GM21529 (cell line): ENCODE measurements around the gene LPIN1.
"Not testable (repeated sequence)": the region's sequence is repeated elsewhere in the genome, so short reads cannot be mapped to it uniquely, and the experiment has no call there.

Experiments
- ATAC-seq: cut with Tn5 transposase; IDR thresholded peaks from one replicate; pipeline ENCODE4 v1.9.1; 2021; ENCODE audit not compliant: unreplicated experiment

Gene LPIN1

DNA sequence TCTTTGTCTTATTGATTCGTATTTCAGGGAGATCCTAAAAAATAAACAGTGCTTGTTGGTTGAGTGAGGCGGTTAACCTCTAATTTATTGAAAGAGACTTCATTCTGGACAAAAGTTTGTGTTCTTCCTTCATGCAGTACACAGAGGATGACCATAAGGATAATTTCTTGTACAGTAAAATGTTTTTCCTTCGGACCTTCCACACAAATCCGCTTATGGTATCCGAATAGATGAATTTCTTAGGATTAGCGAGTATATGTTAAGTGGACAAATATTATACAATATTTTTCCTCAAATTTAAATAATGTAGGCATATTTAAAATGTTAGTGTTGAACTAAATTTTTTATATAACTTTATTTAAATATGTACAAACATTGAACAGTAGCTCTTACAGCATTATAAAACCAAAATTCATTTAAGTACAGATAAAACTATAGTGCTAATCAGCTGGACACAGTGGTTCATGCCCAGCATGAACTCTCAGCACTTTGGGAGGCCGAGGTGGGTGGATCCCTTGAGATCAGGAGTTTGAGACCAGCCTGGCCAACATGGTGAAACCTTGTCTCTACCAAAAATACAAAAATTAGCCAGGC, 84.4 kb downstream of the LPIN1 start:
- ATAC-seq, result no peak

DNA sequence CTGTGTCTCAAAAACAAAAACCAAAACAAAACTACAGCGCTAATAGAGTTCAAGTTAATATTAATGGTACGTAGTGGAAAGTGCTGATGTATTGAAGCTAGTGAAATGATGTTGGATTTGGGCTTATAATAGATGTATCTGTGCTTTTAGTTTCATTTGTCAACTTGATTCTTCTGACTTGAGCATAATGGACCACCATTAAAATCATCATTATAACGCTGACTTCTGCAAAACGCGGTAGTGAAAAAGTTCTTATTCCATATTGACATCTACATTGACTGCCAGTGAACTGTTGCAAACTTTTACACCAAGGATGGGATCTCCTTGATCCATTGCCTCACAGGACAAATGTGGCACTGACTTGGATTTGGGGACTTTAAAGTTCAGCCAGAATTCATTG, 85.0 kb downstream of the LPIN1 start:
- ATAC-seq, result no peak

DNA sequence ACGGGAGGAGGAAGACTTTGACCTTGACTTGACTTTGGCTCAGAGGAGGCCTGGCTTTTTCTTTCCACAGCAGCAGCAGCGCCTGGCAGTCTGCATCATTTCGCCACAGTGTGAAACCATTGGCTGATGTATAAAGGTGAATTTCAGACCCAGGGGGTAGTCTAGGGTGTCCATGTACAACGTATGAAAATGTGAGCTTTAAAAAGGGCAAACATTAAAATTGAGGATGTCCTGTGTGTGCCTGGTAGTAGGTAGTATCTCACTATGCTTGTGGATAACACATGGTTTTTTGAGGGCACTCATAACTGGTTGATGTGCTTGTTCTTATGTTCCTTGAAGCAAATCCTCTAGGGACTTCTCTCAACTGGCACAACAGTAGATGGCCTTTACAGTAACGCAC, 86.1 kb downstream of the LPIN1 start:
- no peak for ATAC-seq

DNA sequence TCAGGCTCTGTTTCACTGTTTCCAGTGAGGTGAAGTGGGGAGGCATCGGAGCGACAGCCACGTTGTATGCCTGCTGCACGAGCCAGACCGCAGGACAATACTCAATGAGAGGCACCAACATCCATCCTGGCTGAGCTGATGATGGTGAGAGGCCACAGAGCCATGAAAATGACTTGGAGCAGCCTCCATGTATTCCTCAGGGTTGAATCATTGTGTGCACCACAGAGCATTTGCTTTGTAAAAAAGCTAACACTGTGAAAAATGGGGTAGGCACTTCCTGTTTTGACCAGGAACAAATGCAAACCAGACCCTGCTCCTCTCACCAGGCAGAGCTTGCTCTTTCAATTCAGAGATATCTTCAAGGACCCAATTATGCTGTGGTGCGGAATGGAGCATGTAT, 87.2 kb downstream of the LPIN1 start:
- no peak for ATAC-seq

DNA sequence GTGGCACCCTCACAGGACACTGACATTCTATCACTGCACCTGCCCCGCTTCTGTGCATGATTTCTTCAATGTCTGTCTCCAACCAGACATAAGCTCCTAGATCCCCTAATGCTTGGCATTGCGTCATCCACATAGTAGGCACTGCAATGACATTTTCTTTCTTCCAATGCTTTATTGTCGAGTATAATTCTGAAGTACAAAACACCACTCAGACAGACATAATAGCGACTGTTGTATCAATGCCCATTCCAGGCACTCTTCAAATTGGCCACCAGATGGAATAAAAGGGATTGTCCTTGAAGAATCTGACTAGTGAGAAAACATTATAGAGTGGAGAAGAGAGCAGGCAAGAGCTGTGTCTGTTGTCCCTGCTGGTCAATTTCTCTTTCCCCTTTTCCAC, 89.0 kb downstream of the LPIN1 start:
- ATAC-seq, result no peak

DNA sequence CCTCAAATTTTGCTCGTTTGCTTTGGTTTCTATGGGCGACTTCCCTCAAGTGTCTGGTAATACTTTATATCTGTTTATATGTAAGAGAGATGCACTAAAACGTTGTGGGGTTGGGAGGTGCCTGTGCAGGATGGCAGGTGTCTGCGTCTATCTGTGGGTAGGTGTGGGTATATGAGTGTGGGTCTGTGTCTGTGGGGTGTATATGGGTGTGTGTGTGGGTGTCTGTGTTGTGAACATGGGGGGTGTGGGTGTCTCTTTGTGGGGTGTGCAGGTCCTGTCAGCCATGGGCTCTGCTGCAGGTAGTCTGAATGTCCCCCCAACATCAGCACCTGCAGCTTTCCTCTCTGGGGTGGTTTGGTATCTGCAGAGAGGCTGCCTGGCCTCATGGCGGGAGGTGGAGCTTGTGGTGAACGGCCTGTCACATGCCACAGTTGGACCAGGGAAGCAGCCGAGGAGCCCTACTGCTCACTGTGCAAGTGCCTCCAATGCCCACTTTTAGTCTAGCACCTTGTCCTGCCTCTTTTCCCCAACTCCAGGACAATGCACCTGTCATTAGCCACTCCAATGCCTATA, 90.3 kb downstream of the LPIN1 start:
- ATAC-seq, result no peak

DNA sequence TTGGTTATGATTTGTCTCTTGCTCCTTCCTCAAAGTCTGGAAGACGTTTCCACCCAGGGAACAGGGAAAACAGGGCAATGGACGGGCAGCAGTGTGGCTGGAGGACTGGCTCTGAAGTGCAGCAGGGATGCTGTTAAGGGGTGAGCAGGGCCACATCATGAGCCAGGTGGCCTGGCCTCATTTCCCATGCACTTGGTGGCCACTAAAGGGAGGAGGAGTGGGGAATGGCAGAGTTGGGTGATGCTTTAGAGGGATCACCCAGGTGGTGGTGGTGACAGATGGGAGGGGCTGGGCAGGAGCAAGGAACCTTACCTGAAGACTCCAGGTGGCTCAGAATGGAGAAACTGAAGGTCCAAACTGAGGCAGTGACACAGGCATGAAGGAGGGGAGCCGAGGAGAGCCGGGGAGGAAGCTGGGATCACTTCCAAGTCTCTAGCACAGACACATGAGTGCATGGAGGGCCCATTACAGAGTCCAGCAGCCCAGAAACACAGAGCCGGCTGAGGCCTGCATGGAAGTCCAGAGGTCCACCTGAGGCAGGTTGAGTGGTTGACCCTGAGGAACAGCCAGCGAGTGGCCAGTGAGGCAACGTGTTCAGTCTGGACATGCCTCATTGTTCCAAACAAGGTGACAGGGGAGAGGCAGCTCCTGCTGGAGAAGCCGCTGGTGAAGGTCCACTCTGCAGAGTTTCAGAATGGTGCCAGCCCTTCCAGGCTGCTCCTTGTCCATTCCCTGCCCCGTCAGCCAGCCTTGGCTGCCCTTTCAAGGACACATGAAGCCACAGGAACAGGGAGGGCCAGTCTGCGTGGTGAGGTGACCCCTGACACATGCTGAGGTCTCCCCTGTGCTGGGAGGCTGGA, 91.7 kb downstream of the LPIN1 start:
- ATAC-seq, result no peak

DNA sequence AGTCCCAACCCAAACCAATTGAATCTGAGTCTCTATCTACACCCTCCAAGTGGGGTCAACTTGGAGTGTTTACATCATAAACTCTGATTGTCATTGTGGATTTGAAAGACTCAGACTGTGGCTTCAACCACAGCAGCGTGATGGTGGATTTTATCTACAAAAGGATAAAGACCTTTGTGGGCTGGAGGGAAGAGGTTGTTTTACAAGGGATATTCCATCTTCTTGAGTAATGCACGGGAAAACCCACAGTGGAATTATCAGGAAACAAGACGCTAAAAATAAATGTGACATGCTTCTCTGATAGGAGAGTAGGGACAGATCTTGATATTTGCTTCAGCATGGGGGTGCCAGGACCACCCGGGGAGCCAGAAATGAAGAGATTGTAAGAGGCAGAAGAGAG, 93.5 kb downstream of the LPIN1 start:
- no peak for ATAC-seq

DNA sequence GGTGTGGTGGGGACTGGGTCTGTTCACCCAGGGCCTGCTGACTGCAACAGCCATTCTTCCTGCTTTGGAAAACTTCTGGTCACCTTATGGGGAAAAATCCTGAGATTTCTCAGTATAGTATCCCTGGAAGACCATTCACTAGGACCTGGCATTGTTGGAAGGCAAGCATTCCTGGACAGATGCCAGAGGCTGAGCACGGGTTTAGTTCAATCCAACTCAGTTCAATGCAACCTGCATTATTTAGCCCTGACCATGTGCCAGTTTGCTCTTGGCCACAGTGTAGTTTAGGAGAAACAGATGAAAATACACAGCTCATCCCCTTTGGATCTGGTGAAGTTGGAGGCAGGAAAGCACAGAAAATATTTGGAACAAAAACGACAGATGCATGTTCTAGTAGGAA, 95.9 kb downstream of the LPIN1 start:
- no peak for ATAC-seq

DNA sequence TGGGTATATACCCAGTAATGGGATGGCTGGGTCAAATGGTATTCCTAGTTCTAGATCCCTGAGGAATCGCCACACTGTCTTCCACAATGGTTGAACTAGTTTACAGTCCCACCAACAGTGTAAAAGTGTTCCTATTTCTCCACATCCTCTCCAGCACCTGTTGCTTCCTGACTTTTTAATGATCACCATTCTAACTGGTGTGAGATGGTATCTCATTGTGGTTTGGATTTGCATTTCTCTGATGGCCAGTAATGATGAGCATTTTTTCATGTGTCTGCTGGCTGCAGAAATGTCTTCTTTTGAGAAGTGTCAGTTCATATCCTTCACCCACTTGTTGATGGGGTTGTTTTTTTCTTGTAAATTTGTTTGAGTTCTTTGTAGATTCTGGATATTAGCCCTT, 98.4 kb downstream of the LPIN1 start:
- ATAC-seq, result not testable (repeated sequence)

DNA sequence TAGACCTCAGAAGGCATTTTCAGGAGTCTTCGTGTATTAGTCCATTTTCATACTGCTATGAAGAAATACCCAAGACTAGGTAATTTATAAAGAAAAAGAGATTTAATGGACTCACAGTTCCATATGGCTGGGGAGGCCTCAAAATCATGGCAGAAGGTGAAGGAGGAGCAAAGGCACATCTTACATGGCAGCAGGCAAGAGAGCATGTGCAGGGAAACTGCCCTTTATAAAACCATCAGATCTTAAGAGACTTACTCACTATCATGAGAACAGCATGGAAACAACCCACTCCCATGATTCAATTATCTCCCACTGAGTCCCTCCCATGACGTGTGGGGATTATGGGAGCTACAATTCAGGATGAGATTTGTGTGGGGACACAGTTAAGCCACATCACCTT, 101.5 kb downstream of the LPIN1 start:
- not testable (repeated sequence) for ATAC-seq

DNA sequence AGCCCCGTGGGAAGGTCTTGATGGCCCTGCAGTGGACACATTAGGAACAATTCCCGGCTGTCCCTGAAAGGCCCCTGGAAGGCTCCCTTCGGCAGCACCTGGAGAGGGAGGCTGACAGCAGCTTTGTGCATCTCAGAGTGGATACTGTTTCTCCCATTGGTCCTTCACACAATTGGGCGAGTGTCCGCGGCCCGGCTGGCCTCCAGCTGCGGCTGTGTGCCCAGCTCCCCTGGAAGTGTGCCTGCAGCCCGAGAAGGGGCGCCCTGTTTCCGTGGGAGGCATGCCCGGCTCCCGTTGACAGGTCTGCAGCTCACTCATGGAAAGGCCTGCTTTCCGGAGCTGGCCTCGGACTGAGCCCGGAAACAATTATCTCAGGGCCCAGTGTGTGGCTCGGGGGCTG, 103.7 kb downstream of the LPIN1 start:
- ATAC-seq, result no peak

DNA sequence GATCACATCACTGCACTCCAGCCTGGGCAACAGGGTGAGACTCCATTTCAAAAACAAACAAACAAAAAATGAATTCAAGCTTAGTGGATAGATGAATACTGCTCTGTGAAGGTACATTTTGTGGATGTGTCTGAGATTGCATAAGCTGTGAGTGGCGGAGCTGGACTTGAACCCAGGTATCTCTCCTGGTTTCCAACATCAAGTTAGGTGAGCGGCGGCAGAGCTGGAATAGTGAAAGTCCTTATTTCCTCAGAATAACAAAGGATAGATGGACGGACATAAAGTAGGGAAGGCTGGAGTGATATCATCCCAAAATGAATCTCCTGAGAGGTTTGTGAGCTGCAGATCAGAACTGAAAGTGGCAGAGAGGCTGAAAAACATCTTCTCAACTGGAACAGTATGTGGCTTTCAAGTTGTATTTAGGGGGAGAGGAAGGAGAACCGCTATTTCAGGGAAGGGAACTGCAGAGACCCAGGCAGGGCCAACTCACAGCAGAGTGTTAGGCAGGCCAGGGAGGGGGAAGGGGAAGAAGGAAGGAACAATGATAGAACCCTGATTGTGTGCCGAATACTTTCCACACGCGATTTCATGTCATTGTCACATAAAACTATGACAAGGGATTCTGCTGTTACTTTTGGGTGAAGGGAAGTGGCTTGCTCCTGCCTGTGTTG, 106.2 kb downstream of the LPIN1 start:
- ATAC-seq, result no peak

DNA sequence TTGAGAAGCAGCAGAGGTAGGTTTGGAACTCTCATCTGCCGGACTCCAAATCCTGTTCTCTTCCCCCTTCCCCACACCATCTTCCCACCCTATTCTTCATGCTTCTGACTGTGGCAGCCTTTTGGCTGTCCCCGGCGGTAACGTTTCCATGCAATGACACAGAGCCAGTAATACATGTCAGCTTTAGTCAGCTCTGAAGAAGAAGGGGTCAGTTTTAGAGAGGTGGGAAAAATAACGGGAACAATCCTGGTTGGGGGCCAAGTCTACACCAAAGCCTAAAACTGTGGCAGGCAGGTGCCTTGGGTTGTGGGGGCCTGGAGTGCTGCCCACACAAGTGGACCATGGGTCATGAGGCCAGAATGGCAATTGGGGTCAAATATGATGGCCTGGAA, 106.8 kb downstream of the LPIN1 start:
- ATAC-seq, result no peak

DNA sequence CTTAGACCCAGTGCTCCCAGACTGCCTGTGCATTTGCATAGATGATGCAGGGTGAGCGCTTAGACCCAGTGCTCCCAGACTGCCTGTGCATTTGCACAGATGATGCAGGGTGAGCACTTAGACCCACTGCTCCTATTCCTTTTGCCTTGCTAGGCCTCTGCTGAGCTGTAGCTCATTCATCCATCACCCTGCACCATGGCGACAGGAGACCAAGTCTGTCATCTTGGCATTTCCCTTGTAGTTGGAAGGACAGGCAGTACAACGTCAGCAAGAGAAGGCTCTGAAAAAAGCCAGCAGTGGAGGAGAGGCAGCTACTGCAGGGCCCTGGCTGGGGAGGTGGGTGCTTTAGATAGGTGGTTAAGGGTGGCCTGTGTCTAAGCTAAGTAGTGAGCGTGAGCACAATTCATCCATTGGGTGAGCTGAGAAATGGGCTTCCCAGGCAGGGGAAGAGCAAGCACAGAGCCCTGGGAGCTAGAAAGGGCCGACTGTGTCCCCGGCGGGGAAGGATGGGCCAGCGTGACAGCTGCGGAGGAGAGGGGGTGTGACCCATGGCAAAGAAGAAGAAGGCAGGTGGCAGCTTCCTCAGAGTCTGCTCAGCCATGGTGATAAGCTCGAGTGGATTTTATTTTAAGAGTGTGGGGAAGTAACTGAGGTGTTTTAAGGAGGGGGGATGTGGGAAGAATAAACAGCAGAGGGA, 108.8 kb downstream of the LPIN1 start:
- no peak for ATAC-seq

DNA sequence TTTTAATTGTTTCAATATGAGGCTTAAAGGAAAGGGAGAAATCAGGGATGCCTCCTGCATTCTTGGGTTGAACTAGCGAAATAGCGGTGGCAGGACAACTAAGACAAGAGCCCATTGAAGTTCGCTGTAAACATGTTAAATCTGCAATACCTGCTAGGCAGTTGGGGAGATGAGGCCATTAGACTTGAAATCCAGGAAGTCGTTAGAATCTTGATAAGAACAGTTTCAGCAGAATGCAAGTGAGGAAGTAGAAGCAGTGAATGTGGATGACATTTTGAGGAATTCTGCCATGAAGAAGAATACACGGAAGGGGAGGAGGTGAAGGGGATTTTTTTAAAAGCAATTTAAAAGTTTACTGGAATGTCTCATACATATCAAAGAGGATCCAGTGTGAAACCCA, 109.7 kb downstream of the LPIN1 start:
- no peak for ATAC-seq

DNA sequence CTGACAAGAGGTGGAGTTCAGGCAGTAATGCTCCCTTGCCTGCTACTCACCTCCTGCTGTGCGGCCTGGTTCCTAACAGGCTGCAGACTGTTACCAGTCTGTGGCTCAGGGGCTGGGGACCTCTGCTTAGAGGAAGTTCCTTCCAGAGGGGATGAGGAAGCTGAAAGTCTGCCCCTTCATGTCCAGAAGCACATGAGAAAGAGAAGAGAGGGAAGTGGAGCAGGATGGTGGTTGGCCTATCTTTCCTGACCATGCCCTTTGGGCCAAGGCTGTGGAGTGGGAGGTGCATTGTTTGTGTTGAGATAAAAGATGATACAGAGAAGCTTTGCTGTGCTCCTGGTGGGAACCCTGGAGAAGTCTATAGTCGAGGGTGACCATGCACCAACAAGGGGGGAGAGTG, 112.5 kb downstream of the LPIN1 start:
- no peak for ATAC-seq

DNA sequence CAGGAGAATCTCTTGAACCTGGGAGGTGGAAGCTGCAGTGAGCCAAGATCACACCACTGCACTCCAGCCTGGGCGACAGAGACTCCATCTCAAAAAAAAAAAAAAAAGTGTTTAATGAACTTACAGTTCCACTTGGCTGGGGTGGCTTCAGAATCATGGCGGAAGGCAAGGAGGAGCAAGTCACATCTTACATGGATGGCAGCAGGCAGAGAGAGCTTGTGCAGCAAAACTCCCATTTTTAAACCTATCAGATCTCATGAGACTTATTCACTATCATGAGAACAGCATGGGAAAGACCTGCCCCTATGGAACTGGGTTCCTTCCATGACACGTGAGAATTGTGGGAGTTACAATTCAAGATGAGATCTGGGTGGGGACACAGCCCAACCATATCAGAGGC, 113.5 kb downstream of the LPIN1 start:
- not testable (repeated sequence) for ATAC-seq

DNA sequence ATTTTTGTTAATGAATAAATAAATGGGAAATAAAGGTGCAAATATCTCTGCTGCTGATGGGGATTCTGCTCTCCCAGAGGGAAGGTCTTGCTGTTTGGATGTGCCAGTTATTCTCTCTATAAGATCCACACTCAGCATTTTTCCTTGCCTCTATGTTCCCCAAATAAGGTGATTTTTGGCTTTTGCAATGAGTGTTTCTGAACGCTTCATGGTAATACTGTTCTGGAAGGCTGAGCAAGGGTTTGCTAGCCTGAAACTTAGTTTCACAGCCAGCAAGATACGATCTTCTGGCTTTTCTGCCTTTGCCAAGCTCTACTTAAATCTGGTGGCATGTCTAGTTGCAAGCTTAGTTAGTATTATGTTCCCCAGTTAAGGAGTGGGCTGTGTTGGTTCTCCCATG, 114.6 kb downstream of the LPIN1 start:
- ATAC-seq, result peak; percentile 32

DNA sequence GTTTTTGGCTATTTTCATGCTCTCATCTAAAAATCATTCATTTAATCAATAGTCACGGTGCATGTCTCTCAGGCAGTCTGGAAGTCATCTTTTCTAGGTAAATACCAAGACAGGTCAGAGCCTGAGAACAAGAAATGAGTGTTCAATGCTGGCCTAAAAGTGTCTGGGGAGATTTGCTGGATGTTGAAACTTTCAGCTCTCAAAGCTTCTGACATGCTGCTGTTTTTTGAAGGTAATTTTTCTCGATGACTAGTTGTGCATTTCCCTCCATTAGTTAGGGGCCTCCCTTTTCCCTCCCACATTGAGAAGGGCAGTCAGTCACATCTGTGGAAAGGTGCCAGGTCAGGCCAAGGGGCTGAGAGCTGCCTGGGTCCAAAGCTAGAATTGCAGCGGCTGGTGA, 115.6 kb downstream of the LPIN1 start:
- ATAC-seq, result peak; percentile 39

DNA sequence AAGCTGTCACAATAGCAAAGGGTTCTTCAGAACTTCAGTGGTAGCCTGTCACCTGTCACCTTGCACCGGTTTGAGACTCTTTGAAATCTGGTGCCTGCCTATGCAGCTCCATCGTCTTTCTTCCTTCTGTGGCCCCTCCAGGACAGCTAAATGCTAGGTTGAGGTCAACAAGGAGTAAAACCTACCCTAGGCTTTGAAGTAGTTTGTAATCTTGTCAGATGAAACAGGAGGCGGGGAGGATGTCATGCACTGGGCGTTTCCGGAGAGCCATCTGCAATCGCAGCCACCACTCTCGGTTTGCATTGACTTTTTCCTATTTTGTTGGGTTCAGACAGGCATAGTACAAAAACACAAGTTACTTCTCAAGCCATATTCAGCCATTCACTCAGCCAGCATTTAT, 116.7 kb downstream of the LPIN1 start:
- peak; percentile 47 for ATAC-seq
